ENCODE measurements around the gene EPHB1.

EPHB1 gene

DNA sequence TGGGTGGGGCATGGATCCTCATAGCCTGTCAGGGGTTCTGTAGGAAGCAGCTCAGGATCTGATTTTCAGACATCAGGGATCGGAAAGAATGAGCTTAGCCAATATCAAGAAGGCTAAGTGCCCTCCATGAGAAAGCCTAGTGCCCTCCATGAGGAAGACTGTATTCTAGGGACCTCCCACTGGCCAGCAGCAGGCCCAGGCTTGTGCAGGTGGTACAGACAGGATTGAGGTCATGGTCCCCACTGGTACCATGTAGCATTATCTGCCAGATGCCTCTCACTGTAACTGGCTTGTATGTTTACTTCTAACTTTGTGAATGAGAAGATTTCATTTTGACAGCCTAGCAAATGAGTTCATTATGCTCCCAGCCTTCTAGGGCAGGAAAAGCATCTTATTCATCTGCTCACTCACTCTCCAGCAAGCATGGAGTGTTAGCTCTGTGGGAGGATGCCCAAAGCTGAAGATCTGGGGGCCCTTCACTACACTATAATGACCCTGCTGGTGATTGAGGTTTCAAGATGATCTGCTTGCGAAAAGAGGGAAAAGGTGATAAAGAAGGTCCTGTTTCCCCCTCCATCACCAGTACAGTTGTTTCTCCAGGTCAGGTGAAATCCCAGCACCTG lies 7.5 kb downstream of the EPHB1 start:
- ATAC-seq: no peak
- TF ChIP-seq, protein P1, sequence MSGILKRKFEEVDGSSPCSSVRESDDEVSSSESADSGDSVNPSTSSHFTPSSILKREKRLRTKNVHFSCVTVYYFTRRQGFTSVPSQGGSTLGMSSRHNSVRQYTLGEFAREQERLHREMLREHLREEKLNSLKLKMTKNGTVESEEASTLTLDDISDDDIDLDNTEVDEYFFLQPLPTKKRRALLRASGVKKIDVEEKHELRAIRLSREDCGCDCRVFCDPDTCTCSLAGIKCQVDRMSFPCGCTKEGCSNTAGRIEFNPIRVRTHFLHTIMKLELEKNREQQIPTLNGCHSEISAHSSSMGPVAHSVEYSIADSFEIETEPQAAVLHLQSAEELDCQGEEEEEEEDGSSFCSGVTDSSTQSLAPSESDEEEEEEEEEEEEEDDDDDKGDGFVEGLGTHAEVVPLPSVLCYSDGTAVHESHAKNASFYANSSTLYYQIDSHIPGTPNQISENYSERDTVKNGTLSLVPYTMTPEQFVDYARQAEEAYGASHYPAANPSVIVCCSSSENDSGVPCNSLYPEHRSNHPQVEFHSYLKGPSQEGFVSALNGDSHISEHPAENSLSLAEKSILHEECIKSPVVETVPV (CRISPR knock-in tag; IDR thresholded peaks at IDR 0.05): no peak
- TF ChIP-seq, protein P2, sequence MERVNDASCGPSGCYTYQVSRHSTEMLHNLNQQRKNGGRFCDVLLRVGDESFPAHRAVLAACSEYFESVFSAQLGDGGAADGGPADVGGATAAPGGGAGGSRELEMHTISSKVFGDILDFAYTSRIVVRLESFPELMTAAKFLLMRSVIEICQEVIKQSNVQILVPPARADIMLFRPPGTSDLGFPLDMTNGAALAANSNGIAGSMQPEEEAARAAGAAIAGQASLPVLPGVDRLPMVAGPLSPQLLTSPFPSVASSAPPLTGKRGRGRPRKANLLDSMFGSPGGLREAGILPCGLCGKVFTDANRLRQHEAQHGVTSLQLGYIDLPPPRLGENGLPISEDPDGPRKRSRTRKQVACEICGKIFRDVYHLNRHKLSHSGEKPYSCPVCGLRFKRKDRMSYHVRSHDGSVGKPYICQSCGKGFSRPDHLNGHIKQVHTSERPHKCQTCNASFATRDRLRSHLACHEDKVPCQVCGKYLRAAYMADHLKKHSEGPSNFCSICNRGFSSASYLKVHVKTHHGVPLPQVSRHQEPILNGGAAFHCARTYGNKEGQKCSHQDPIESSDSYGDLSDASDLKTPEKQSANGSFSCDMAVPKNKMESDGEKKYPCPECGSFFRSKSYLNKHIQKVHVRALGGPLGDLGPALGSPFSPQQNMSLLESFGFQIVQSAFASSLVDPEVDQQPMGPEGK (CRISPR knock-in tag; IDR thresholded peaks at IDR 0.05; ENCODE audit: borderline replicate concordance): no peak
- TF ChIP-seq ZNF70 (CRISPR knock-in tag; IDR thresholded peaks at IDR 0.05) (no peak), ZNF8 (CRISPR knock-in tag; IDR thresholded peaks at IDR 0.05) (no peak), ESRRG (CRISPR knock-in tag; IDR thresholded peaks at IDR 0.05) (no peak), ZC3H10 (CRISPR knock-in tag; IDR thresholded peaks at IDR 0.05) (no peak), SNAI2 (CRISPR knock-in tag; IDR thresholded peaks at IDR 0.05) (no peak), ARNTL (CRISPR knock-in tag; IDR thresholded peaks at IDR 0.05; ENCODE audit: borderline replicate concordance, low read depth) (no peak), OSR1 (CRISPR knock-in tag; IDR thresholded peaks at IDR 0.05) (no peak), CSDC2 (CRISPR knock-in tag; IDR thresholded peaks at IDR 0.05) (no peak), PPARA (CRISPR knock-in tag; IDR thresholded peaks at IDR 0.05; ENCODE audit: borderline replicate concordance) (no peak)
- TF ChIP-seq, protein P3, sequence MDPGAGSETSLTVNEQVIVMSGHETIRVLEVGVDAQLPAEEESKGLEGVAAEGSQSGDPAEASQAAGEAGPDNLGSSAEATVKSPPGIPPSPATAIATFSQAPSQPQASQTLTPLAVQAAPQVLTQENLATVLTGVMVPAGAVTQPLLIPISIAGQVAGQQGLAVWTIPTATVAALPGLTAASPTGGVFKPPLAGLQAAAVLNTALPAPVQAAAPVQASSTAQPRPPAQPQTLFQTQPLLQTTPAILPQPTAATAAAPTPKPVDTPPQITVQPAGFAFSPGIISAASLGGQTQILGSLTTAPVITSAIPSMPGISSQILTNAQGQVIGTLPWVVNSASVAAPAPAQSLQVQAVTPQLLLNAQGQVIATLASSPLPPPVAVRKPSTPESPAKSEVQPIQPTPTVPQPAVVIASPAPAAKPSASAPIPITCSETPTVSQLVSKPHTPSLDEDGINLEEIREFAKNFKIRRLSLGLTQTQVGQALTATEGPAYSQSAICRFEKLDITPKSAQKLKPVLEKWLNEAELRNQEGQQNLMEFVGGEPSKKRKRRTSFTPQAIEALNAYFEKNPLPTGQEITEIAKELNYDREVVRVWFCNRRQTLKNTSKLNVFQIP (CRISPR knock-in tag; IDR thresholded peaks at IDR 0.05; ENCODE audit: borderline replicate concordance, low read depth): no peak

DNA sequence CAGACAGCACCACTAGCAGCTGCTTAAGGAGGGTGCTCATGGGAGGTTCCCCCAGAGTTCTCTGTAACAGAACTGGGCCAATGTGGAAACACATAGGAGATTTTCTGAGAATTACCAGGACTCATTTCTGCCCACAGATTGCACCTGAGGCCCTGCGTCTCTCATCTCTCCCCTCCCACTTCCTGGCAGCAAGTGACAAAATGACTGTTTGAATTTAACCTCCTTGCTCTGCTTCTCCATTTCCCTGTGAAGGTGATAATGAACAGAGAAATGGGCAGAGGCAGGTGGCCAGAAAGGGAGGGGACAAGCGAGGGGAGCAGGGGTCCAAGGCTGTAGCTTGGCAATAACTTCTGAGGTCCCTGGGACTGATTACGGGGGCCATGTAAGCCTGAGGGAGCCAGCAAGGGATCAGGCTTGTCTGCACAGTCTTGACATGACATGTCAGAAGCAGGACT lies 8.0 kb downstream of the EPHB1 start:
- TF ChIP-seq, protein P4, sequence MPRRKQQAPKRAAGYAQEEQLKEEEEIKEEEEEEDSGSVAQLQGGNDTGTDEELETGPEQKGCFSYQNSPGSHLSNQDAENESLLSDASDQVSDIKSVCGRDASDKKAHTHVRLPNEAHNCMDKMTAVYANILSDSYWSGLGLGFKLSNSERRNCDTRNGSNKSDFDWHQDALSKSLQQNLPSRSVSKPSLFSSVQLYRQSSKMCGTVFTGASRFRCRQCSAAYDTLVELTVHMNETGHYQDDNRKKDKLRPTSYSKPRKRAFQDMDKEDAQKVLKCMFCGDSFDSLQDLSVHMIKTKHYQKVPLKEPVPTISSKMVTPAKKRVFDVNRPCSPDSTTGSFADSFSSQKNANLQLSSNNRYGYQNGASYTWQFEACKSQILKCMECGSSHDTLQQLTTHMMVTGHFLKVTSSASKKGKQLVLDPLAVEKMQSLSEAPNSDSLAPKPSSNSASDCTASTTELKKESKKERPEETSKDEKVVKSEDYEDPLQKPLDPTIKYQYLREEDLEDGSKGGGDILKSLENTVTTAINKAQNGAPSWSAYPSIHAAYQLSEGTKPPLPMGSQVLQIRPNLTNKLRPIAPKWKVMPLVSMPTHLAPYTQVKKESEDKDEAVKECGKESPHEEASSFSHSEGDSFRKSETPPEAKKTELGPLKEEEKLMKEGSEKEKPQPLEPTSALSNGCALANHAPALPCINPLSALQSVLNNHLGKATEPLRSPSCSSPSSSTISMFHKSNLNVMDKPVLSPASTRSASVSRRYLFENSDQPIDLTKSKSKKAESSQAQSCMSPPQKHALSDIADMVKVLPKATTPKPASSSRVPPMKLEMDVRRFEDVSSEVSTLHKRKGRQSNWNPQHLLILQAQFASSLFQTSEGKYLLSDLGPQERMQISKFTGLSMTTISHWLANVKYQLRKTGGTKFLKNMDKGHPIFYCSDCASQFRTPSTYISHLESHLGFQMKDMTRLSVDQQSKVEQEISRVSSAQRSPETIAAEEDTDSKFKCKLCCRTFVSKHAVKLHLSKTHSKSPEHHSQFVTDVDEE (CRISPR knock-in tag; IDR thresholded peaks at IDR 0.05): no peak
- TF ChIP-seq PPARA (CRISPR knock-in tag; IDR thresholded peaks at IDR 0.05; ENCODE audit: borderline replicate concordance) (no peak), CSDC2 (CRISPR knock-in tag; IDR thresholded peaks at IDR 0.05) (no peak), RARB (CRISPR knock-in tag; IDR thresholded peaks at IDR 0.05) (no peak), ZNF70 (CRISPR knock-in tag; IDR thresholded peaks at IDR 0.05) (no peak), ZFP3 (CRISPR knock-in tag; IDR thresholded peaks at IDR 0.05) (no peak), SNAI2 (CRISPR knock-in tag; IDR thresholded peaks at IDR 0.05) (no peak), ZNF8 (CRISPR knock-in tag; IDR thresholded peaks at IDR 0.05) (no peak), OSR1 (CRISPR knock-in tag; IDR thresholded peaks at IDR 0.05) (no peak), ISL1 (CRISPR knock-in tag; IDR thresholded peaks at IDR 0.05) (no peak)
- TF ChIP-seq, protein P2 (CRISPR knock-in tag; IDR thresholded peaks at IDR 0.05; ENCODE audit: borderline replicate concordance): no peak
- TF ChIP-seq, protein P3 (CRISPR knock-in tag; IDR thresholded peaks at IDR 0.05; ENCODE audit: borderline replicate concordance, low read depth): no peak
- no peak for ATAC-seq

DNA sequence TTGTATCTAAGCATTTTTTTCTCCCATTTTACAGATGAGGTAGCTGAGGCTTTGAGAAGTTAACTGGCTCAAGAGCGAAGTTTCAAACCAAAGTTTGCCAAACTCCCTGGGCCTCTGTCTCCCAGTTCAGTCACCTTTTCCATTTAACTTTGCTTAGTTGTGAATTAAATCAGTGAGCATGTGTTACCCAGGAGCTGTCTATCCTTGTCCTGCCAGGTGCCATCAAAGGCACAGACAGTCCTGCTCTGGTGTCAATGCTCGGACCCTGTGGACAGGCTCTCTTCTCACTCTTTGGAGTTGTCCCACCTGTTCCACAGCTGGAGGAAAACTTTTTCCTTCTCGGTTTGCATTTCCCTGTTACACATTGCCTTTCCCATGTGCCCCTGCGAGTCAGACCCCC lies 8.6 kb downstream of the EPHB1 start:
- no peak for ATAC-seq

More for the DNA sequence above, 8.6 kb downstream of the EPHB1 start:
- TF ChIP-seq ESRRG (CRISPR knock-in tag; IDR thresholded peaks at IDR 0.05): no peak

All from SK-N-SH treated with all-trans-retinoic acid at 6 μM for 48 hours (cell line).